ENCODE results near the gene PER1.

Gene PER1

DNA sequence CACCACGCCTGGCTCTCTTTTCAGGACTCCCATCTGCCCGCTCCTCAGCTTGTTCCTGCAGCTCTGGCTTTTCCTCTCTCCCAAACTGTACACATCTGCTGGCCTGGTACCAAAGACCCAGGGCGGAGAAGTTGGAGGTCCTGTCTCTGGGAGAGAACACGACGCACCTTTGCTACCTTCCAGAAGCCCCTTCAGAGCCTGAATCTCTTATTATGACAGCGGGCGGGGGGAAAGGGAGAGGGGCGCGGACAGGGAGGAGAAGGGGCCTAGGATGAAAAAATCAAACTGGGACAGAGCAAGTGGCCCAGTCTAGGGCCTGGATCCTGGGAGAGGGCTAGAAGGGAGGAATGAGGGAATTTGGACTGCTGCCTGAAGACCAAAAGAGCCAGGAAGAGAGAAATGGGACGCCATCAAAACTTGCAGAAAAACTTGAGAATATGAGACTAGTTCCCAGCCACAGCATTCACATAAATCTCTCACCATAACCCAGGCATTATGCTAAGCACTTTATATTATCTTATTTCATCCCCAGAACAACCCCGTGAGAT, 2.5 kb upstream of the PER1 start:
- FAIRE-seq (no peak), DNase-seq (ENCODE audit: insufficient read length, low spot score) (no peak)
- TF ChIP-seq, protein P1, sequence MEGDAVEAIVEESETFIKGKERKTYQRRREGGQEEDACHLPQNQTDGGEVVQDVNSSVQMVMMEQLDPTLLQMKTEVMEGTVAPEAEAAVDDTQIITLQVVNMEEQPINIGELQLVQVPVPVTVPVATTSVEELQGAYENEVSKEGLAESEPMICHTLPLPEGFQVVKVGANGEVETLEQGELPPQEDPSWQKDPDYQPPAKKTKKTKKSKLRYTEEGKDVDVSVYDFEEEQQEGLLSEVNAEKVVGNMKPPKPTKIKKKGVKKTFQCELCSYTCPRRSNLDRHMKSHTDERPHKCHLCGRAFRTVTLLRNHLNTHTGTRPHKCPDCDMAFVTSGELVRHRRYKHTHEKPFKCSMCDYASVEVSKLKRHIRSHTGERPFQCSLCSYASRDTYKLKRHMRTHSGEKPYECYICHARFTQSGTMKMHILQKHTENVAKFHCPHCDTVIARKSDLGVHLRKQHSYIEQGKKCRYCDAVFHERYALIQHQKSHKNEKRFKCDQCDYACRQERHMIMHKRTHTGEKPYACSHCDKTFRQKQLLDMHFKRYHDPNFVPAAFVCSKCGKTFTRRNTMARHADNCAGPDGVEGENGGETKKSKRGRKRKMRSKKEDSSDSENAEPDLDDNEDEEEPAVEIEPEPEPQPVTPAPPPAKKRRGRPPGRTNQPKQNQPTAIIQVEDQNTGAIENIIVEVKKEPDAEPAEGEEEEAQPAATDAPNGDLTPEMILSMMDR (IDR thresholded peaks at IDR 0.05; ENCODE audit: insufficient read depth, missing control alignments): no peak

DNA sequence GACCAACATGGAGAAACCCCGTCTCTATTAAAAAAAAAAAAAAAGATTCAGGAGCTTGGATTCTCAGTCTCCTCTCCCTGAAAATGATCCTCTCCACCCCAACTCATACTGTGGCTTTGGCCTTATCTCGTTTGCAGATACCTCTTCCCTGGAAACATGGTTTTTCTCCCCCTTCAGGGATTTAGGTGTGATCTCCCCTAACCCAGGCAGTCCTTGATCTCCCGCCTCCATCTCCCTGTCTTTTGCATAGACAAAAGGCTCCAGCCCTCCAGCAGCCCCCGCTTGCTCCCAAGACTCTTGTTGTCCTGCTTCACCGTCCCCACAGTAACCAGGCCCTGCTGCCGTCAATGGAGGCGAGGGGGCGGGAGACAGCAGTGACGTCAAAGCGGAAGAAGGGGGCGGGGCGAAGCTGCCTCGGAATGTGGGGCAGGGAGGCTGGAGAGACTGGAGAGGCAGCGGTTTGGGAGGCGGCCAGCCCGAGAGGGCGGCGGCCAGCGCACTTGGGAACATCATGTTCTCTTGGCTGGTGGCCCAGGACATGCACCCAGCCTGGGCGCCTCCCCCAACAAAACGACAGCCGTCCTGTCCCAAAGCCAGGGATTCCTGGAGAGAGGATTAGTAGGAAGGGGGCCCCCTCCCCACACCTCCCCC, 1.9 kb upstream of the PER1 start:
- TF ChIP-seq, protein P1 (IDR thresholded peaks at IDR 0.05; ENCODE audit: insufficient read depth, missing control alignments): no peak
- DNase-seq (ENCODE audit: insufficient read length, low spot score) (no peak), FAIRE-seq (no peak)

DNA sequence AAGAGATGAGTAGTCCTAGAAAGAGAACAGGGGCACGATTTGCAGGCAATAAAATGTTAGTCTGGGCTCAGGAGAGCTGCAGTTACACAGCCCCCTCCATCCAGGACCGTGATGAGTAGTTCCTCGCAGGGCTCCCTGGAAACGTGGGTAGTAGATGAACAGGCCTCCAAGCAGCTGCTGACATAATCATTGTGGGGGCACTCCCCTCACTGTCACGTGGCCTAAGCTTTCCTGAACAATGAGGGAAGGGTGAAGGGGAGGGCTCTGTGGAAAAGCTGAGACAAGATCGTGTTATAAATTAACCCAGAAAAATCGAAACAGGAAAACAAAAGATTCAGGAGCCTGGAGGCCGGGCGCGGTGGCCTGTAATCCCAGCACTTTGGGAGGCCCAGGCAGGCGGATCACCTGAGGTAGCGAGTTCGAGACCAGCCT, 1.3 kb upstream of the PER1 start:
- no peak for FAIRE-seq
- DNase-seq (ENCODE audit: insufficient read length, low spot score): no peak

DNA sequence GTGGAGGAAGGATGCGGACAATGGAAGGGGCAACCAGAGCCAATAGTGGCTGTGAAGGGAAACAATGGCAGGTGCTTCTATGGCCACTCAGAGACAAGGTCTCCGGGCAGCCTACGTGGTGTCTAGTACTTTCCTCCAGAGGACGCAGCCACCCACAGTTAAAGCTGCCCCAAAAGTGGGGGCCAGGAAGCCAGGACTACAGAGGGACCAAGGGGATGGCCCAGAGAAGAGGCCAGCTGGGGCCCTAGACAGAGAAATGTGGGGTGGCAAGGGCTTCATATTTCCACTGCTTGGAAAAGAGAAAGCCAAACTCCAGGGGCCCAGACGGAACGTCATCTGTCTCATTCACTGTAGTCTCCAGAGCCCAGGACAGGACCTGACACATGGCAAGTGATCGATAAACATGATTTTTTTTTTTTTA, 837 bp upstream of the PER1 start:
- TF ChIP-seq, protein P1 (IDR thresholded peaks at IDR 0.05; ENCODE audit: insufficient read depth, missing control alignments): no peak
- no peak for FAIRE-seq

More for the DNA sequence above, 1.3 kb upstream of the PER1 start:
- TF ChIP-seq, protein P1 (IDR thresholded peaks at IDR 0.05; ENCODE audit: insufficient read depth, missing control alignments): no peak

DNA sequence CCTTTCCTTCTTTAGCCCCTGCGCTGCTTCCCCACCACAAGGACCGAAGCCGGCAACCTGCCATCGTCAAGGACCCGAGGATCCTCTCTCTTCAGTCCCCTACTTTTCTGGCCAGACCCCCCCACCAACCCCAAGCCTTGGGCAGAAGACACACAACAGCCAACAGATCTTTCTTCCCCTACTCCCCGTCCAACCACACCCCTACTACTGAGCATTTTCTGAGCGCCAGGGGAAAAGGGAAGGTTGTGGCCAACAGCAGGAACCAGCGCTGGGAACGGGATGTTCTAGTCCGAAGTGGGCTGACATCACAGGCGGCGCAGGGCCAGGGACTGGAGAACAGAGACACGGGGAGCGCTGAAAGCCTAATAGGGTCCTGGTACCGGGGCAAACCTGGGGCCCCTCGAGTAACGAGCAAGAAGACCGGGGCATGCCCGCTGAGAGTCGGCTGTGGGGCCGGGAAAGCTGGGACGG, 528 bp downstream of the PER1 start:
- TF ChIP-seq, protein P1 (IDR thresholded peaks at IDR 0.05; ENCODE audit: insufficient read depth, missing control alignments): no peak
- no peak for DNase-seq (ENCODE audit: insufficient read length, low spot score)
- FAIRE-seq: no peak

More for the DNA sequence above, 837 bp upstream of the PER1 start:
- DNase-seq (ENCODE audit: insufficient read length, low spot score): no peak

DNA sequence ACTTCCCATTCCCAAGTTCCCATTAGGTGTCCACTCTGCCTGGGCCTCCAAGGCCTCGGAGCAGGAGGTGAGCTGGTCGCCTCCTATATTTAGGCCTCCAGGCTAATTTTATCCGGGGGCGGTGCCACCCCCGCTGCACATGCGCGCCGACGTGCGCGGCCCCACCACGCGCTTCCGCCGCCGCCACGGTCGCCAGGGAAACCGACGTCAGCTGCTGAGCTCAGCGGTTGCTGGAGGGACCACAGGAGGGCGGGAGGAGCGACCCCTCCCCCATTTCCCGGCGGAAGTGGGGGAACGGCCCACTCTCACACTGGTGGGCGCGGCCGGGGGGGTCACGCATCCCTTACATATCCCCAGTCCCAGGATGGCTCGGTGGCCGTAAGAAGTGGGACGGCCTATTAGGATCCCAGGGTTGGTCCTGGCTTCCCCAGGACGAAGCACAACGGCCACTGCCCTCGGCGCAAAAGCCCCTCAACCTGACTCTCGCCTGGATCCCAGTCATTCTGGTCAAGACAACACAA, 1.0 kb downstream of the PER1 start:
- peak; percentile 89 for DNase-seq (ENCODE audit: insufficient read length, low spot score)
- TF ChIP-seq, protein P1 (IDR thresholded peaks at IDR 0.05; ENCODE audit: insufficient read depth, missing control alignments): no peak
- no peak for FAIRE-seq
